GM21529 (cell line): Measurements from ENCODE around the gene PACSIN2.

Experiments
- ATAC-seq: cut with Tn5 transposase; IDR thresholded peaks from one replicate; pipeline ENCODE4 v1.9.1; 2021; ENCODE audit not compliant: unreplicated experiment

Gene PACSIN2

GRCh38 chr22:42831712-42832111 lies 183.2 kb downstream of the PACSIN2 start:
- ATAC-seq: no peak

- no peak for ATAC-seq
Measured at GRCh38 chr22:42830161-42830560, 184.8 kb downstream of the PACSIN2 start.

- ATAC-seq: no peak
Measured at GRCh38 chr22:42829302-42829701, 185.6 kb downstream of the PACSIN2 start.

DNA sequence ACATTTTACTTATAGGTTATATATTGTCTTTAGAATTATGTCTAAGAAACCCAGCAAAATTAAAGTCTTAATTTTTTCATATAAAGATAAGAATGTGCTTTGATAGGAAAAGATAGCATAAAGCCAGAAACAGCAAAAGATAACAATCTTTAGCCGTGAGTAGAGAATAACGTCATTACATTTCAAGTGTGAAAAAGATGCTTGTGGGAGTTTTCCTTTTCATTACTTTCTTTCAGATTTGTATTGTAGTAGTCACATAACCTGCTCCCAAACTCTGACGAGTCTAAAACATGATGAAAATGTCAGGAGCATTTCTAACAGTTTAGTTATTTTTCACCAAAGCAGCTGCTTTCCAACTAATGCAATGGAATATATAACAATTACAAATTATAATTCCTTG lies 189.2 kb downstream of the PACSIN2 start:
- no peak for ATAC-seq

GRCh38 chr22:42821386-42821785 lies 193.6 kb downstream of the PACSIN2 start:
- ATAC-seq: no peak

DNA sequence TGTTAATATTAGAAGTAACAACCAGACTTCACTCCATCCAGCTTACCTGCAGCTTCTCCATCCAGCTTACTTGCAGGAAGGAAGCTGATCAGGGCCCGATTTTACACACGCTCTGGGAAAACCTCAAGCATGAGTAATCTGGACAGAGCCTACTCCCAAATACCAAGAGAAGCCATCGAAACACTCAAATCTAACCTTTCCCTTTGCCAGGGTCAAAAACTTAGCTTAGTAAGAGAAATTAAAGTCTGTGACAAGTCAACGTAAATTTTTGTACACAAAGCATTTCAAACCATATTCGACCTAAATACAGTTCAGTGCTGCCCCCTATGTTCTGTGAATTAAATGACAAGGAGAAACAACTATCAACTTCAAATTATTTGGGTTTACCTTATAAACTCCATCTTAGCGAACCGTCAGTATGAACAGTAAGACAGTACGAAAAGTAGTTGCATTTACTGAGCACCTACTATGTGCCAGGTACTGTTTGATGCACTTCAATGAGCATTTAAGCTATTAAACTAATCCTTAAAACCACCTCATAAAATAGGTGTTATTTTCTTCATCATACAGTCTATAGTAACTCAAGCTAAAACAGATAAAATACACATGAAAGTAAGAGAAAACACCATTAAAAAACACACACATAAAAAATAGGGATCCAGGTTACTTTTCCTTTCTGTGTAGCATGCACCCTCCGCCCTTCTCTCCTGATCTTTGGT lies 194.7 kb downstream of the PACSIN2 start:
- no peak for ATAC-seq
